Fibroblast of lung (primary cell): Measurements from ENCODE around the gene TMEM8B.

Experiments used
- EZH2 ChIP-seq: IDR thresholded peaks from 2 replicates; pipeline ENCODE4 v1.5.1; 2012; ENCODE audit warnings: low read length, control low read depth, mild to moderate bottlenecking; ENCODE audit errors: missing control alignments
- TF ChIP-seq, protein P1 (sequence below), 2 donors: IDR thresholded peaks in 1 of 2; conservative IDR thresholded peaks in 1 of 2; 1 replicate in 1 of 2; 2 replicates in 1 of 2; pipeline ENCODE4 v1.5.1; 2011 to 2012; ENCODE audit warnings: low read length in 2 of 2, control low read depth in 1 of 2, inconsistent platforms in 1 of 2, low read depth in 1 of 2, mild to moderate bottlenecking in 1 of 2

GRCh38 chr9:35862328-35862727, 33.3 kb downstream of the TMEM8B start:
- TF ChIP-seq, protein P1, sequence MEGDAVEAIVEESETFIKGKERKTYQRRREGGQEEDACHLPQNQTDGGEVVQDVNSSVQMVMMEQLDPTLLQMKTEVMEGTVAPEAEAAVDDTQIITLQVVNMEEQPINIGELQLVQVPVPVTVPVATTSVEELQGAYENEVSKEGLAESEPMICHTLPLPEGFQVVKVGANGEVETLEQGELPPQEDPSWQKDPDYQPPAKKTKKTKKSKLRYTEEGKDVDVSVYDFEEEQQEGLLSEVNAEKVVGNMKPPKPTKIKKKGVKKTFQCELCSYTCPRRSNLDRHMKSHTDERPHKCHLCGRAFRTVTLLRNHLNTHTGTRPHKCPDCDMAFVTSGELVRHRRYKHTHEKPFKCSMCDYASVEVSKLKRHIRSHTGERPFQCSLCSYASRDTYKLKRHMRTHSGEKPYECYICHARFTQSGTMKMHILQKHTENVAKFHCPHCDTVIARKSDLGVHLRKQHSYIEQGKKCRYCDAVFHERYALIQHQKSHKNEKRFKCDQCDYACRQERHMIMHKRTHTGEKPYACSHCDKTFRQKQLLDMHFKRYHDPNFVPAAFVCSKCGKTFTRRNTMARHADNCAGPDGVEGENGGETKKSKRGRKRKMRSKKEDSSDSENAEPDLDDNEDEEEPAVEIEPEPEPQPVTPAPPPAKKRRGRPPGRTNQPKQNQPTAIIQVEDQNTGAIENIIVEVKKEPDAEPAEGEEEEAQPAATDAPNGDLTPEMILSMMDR (conservative IDR thresholded peaks at IDR 0.05 in 1 of 2, IDR thresholded peaks at IDR 0.05 in 1 of 2; ENCODE audit: low read depth in 1 of 2, low read length in 2 of 2): no peak
- no peak for TF ChIP-seq EZH2
